HepG2 (cell line): ENCODE measurements around the gene PAXX. TPM values are rescaled to one million over a fixed set of nuclear protein-coding genes. Genes with fewer than 3 reads are reported as not detected.

Source experiments
- ADNP ChIP-seq: sonication (generic); formaldehyde crosslinking; IDR thresholded peaks from 2 replicates; pipeline ENCODE4 v1.4.0; 2020; ENCODE audit warnings: missing genetic modification reagents
- ELF1 ChIP-seq: sonication (generic); formaldehyde crosslinking; IDR thresholded peaks from 2 replicates; pipeline ENCODE4 v1.4.0; 2020; ENCODE audit warnings: missing genetic modification reagents
- ELF3 ChIP-seq: IDR thresholded peaks from 2 replicates; pipeline ENCODE4 v1.6.1; 2016; ENCODE audit warnings: missing genetic modification reagents, missing compliant biosample characterization
- ETS1 ChIP-seq: sonication (generic); formaldehyde crosslinking; IDR thresholded peaks from 2 replicates; pipeline ENCODE4 v1.4.0; 2020; ENCODE audit warnings: missing genetic modification reagents
- GABPB1 ChIP-seq: IDR thresholded peaks from 2 replicates; pipeline ENCODE4 v1.6.1; 2016; ENCODE audit warnings: mild to moderate bottlenecking, missing genetic modification reagents, moderate library complexity, missing compliant biosample characterization
- NR0B2 ChIP-seq: sonication (generic); formaldehyde crosslinking; IDR thresholded peaks from 2 replicates; pipeline ENCODE4 v1.4.0; 2020; ENCODE audit warnings: mild to moderate bottlenecking, missing genetic modification reagents
- POLR2A ChIP-seq, 2 experiments: IDR thresholded peaks; 2 replicates each; pipeline ENCODE4 v1.6.1; 2011; ENCODE audit warnings: low read depth in 2 of 2, low read length in 2 of 2, mild to moderate bottlenecking in 1 of 2, moderate library complexity in 1 of 2; ENCODE audit not compliant: insufficient read depth in 1 of 2
- RFXAP ChIP-seq: sonication (generic); formaldehyde crosslinking; IDR thresholded peaks from 2 replicates; pipeline ENCODE4 v1.4.0; 2020; ENCODE audit warnings: missing genetic modification reagents, borderline replicate concordance
- RNF2 ChIP-seq: fragments of 450-650 bp; conservative IDR thresholded peaks from 2 replicates; pipeline ENCODE4 v1.6.1; 2016; ENCODE audit warnings: low read depth
- TAF15 ChIP-seq: fragments of 200-400 bp; formaldehyde crosslinking; IDR thresholded peaks from one replicate; pipeline ENCODE4 v1.6.1; 2018; ENCODE audit warnings: mild to moderate bottlenecking, low read depth, low read length; ENCODE audit not compliant: poor library complexity, severe bottlenecking
- TEAD3 ChIP-seq: optimal IDR thresholded peaks from 2 replicates; pipeline ENCODE3; 2016; ENCODE audit warnings: borderline replicate concordance
- ZBTB40 ChIP-seq, 2 experiments: fragments of 450-650 bp in 1 of 2; sonication (generic) in 1 of 2; formaldehyde crosslinking in 1 of 2; IDR thresholded peaks; 2 replicates each; pipeline versions ENCODE4 v1.6.1 to v1.8.0; 2016 to 2022; ENCODE audit warnings: antibody characterized with exemption in 1 of 2, mild to moderate bottlenecking in 1 of 2, missing genetic modification reagents in 1 of 2
- ZHX1 ChIP-seq: sonication (generic); formaldehyde crosslinking; IDR thresholded peaks from 2 replicates; pipeline ENCODE4 v1.8.1; 2022; ENCODE audit warnings: low read depth, mild to moderate bottlenecking, missing genetic modification reagents
- ZNF430 ChIP-seq: sonication (generic); formaldehyde crosslinking; IDR thresholded peaks from 2 replicates; pipeline ENCODE4 v1.9.0; 2021; ENCODE audit warnings: mild to moderate bottlenecking, missing genetic modification reagents
- polyA plus RNA-seq, 8 experiments: library from polyadenylated mRNA; depleted of rRNA in 3 of 8; stranded (reverse) in 7 of 8; unstranded in 1 of 8; fragments of >200 nt; fragmentation: Illumina TruSeq in 4 of 8; extraction: Trizol in 4 of 8; gene quantifications; 2 replicates each; pipeline versions ENCODE4 v1.2.1 to v1.2.3, GENCODE V29; 2011 to 2016; ENCODE audit warnings: low read depth in 4 of 8, missing spikeins in 1 of 8, mixed read lengths in 1 of 8; ENCODE audit not compliant: insufficient read depth in 1 of 8
- total RNA-seq, 5 experiments: library from RNA; depleted of rRNA; stranded (reverse); fragments of >200 nt; fragmentation: Illumina TruSeq; extraction: Trizol; gene quantifications; 2 replicates each; pipeline ENCODE4 v1.2.3, GENCODE V29; 2016; ENCODE audit warnings: low read depth in 1 of 5

Gene PAXX
- total and polyA plus RNA-seq, 2 of the 13 experiments (the other 11 are each of a cell fraction or from before 2014, with no cell fraction given): 14.0 to 31.9 TPM

DNA sequence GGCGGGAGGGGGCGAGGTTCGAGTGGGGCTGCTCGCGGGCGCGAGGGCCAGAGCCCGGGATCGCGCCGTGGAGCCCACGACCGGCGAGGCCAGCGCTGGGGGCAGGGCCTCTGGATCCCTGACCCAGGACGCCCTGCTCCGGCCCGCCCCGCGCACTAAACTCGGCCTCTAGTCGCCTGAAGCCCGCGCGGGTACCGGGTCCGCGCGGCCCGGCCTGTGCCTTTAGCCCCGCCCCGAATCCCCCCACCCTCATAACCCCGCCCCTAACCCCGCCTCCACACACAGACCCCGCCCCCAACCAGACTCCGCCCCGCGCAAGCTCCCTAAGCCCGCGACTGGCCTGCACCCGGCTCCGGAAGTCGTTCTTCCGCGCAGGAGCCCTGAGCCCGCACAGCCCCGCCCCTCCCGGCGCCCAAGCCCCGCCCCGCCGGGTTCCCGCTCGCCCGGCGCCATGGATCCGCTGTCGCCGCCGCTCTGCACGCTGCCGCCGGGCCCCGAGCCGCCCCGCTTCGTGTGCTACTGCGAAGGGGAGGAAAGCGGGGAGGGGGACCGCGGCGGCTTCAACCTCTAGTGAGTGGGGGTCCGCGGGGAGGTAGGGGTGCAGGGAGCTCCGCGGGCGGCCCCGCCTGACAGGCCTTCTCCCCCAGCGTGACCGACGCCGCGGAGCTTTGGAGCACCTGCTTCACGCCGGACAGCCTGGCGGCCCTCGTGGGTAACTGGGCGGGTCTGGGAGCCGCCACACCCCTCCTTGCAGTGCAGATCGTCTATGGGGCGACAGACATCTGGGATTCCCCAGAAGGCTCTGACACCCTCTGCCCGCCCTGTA is at the start of gene PAXX (continued):
- TF ChIP-seq ZHX1 (0 out of 2 replicates have a peak, but pooled peaks have one; percentile 29), RFXAP (peak; percentile 66; the same call in 1 of the 2 replicates), ZNF430 (CRISPR knock-in tag) (peak; percentile 75), ELF3 (CRISPR knock-in tag) (peak; percentile 19; the same call in 1 of the 2 replicates), NR0B2 (CRISPR knock-in tag) (no peak), GABPB1 (peak; percentile 79), POLR2A (IDR thresholded peaks at IDR 0.05; ENCODE audit: insufficient read depth in 1 of 2, low read depth in 2 of 2, low read length in 2 of 2) (peak in 1 of 2 experiments; percentile 62; a peak in 2 of 4 replicates), TAF15 (no peak), RNF2 (peak; percentile 92), TEAD3 (CRISPR knock-in tag) (peak; percentile 16), ETS1 (CRISPR knock-in tag) (no peak), ELF1 (0 out of 2 replicates have a peak, but pooled peaks have one; percentile 15), ADNP (no peak), ZBTB40 (IDR thresholded peaks at IDR 0.05) (no peak), ZBTB40 (CRISPR knock-in tag; IDR thresholded peaks at IDR 0.05) (peak; percentile 29; the same call in 1 of the 2 replicates)
